Measurements from ENCODE around the gene PROK1. TPM values are rescaled to one million over a fixed set of nuclear protein-coding genes. Genes with fewer than 3 reads are reported as not detected.

PROK1 gene
- total and polyA plus RNA-seq, 10 of the 15 experiments (the other 5 are each of a cell fraction or from before 2014, with no cell fraction given) = not detected

GRCh38 chr1:110506541-110506940 lies 55.6 kb downstream of the PROK1 start (continued):
- TF ChIP-seq, protein P1, sequence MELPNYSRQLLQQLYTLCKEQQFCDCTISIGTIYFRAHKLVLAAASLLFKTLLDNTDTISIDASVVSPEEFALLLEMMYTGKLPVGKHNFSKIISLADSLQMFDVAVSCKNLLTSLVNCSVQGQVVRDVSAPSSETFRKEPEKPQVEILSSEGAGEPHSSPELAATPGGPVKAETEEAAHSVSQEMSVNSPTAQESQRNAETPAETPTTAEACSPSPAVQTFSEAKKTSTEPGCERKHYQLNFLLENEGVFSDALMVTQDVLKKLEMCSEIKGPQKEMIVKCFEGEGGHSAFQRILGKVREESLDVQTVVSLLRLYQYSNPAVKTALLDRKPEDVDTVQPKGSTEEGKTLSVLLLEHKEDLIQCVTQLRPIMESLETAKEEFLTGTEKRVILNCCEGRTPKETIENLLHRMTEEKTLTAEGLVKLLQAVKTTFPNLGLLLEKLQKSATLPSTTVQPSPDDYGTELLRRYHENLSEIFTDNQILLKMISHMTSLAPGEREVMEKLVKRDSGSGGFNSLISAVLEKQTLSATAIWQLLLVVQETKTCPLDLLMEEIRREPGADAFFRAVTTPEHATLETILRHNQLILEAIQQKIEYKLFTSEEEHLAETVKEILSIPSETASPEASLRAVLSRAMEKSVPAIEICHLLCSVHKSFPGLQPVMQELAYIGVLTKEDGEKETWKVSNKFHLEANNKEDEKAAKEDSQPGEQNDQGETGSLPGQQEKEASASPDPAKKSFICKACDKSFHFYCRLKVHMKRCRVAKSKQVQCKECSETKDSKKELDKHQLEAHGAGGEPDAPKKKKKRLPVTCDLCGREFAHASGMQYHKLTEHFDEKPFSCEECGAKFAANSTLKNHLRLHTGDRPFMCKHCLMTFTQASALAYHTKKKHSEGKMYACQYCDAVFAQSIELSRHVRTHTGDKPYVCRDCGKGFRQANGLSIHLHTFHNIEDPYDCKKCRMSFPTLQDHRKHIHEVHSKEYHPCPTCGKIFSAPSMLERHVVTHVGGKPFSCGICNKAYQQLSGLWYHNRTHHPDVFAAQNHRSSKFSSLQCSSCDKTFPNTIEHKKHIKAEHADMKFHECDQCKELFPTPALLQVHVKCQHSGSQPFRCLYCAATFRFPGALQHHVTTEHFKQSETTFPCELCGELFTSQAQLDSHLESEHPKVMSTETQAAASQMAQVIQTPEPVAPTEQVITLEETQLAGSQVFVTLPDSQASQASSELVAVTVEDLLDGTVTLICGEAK (IDR thresholded peaks at IDR 0.05; ENCODE audit: borderline replicate concordance) = no peak

Other genes starting within 250 kb of the PROK1 start
- 0.45 and 0.93 TPM in 2 replicates for gene KCNC4, start 240.8 kb upstream of the PROK1 start, total RNA-seq (2014; rRNA removed)
- 0.22 and 0.28 TPM in 2 replicates for gene KCNC4, start 240.8 kb upstream of the PROK1 start, total RNA-seq (2014; rRNA removed; fragmentation: Illumina TruSeq; extraction: Trizol)
- 1.7 and 1.8 TPM in 2 replicates for gene KCNC4, start 240.8 kb upstream of the PROK1 start, total RNA-seq (2021)
- 0.62 and 1.2 TPM in 2 replicates for gene KCNC4, start 240.8 kb upstream of the PROK1 start, polyA plus RNA-seq (2011; rRNA removed)
- 0.25 and 0.26 TPM in 2 replicates for gene KCNC4, start 240.8 kb upstream of the PROK1 start, polyA plus RNA-seq (2014; fragmentation: Illumina TruSeq; extraction: Trizol)
- under 1 TPM; 0.06 to 0.16 TPM for gene KCNC4, start 240.8 kb upstream of the PROK1 start, polyA plus RNA-seq (2014; fragmentation: Nextera tagmentation; extraction: Ambion mirVana)
- gene KCNC4, start 240.8 kb upstream of the PROK1 start, polyA plus RNA-seq (2014; rRNA removed) = 0.83 and 0.90 TPM in 2 replicates
- gene KCNC4, start 240.8 kb upstream of the PROK1 start, polyA plus RNA-seq (2016; fragmentation: Nextera tagmentation; extraction: Ambion mirVana) = under 1 TPM; 0.06 to 0.47 TPM
- gene RBM15, start 111.8 kb upstream of the PROK1 start, total RNA-seq (2014; rRNA removed) = 62.5 and 63.2 TPM in 2 replicates
- 44.4 and 47.3 TPM in 2 replicates for gene RBM15, start 111.8 kb upstream of the PROK1 start, total RNA-seq (2014; rRNA removed; fragmentation: Illumina TruSeq; extraction: Trizol)
- 47.8 and 51.6 TPM in 2 replicates for gene RBM15, start 111.8 kb upstream of the PROK1 start, total RNA-seq (2021)
- gene RBM15, start 111.8 kb upstream of the PROK1 start, polyA plus RNA-seq (2011; rRNA removed) = 25.6 and 31.2 TPM in 2 replicates
- gene RBM15, start 111.8 kb upstream of the PROK1 start, polyA plus RNA-seq (2014; fragmentation: Illumina TruSeq; extraction: Trizol) = 11.3 and 15.6 TPM in 2 replicates
- gene RBM15, start 111.8 kb upstream of the PROK1 start, polyA plus RNA-seq (2014; fragmentation: Nextera tagmentation; extraction: Ambion mirVana) = 1 to 10 TPM; 3.1 to 3.6 TPM
- gene RBM15, start 111.8 kb upstream of the PROK1 start, polyA plus RNA-seq (2014; rRNA removed) = 26.7 and 27.0 TPM in 2 replicates
- gene RBM15, start 111.8 kb upstream of the PROK1 start, polyA plus RNA-seq (2016; fragmentation: Nextera tagmentation; extraction: Ambion mirVana) = 10 to 100 TPM; 25.1 to 26.4 TPM
- 0.17 and 0.22 TPM in 2 replicates for gene SLC16A4, start 60.1 kb upstream of the PROK1 start, total RNA-seq (2014; rRNA removed)
- 0.09 and 0.13 TPM in 2 replicates for gene SLC16A4, start 60.1 kb upstream of the PROK1 start, total RNA-seq (2014; rRNA removed; fragmentation: Illumina TruSeq; extraction: Trizol)
- not detected in 2 replicates for gene SLC16A4, start 60.1 kb upstream of the PROK1 start, total RNA-seq (2021)
- 0.57 and 0.95 TPM in 2 replicates for gene SLC16A4, start 60.1 kb upstream of the PROK1 start, polyA plus RNA-seq (2011; rRNA removed)
- 0.26 and 0.52 TPM in 2 replicates for gene SLC16A4, start 60.1 kb upstream of the PROK1 start, polyA plus RNA-seq (2014; fragmentation: Illumina TruSeq; extraction: Trizol)
- gene SLC16A4, start 60.1 kb upstream of the PROK1 start, polyA plus RNA-seq (2014; fragmentation: Nextera tagmentation; extraction: Ambion mirVana) = under 1 TPM; 0.15 to 0.45 TPM
- gene SLC16A4, start 60.1 kb upstream of the PROK1 start, polyA plus RNA-seq (2014; rRNA removed) = 0.08 and 0.26 TPM in 2 replicates
- gene SLC16A4, start 60.1 kb upstream of the PROK1 start, polyA plus RNA-seq (2016; fragmentation: Nextera tagmentation; extraction: Ambion mirVana) = 1 to 10 TPM; 2.1 to 2.2 TPM
- gene LAMTOR5, start 43.5 kb upstream of the PROK1 start, total RNA-seq (2014; rRNA removed) = 156 and 170 TPM in 2 replicates
- 64.1 and 65.9 TPM in 2 replicates for gene LAMTOR5, start 43.5 kb upstream of the PROK1 start, total RNA-seq (2014; rRNA removed; fragmentation: Illumina TruSeq; extraction: Trizol)
- 123 and 132 TPM in 2 replicates for gene LAMTOR5, start 43.5 kb upstream of the PROK1 start, total RNA-seq (2021)
- gene LAMTOR5, start 43.5 kb upstream of the PROK1 start, polyA plus RNA-seq (2011; rRNA removed) = 418 and 444 TPM in 2 replicates
- 157 and 164 TPM in 2 replicates for gene LAMTOR5, start 43.5 kb upstream of the PROK1 start, polyA plus RNA-seq (2014; fragmentation: Illumina TruSeq; extraction: Trizol)
- 100 to 1,000 TPM; 474 to 613 TPM for gene LAMTOR5, start 43.5 kb upstream of the PROK1 start, polyA plus RNA-seq (2014; fragmentation: Nextera tagmentation; extraction: Ambion mirVana)
- gene LAMTOR5, start 43.5 kb upstream of the PROK1 start, polyA plus RNA-seq (2014; rRNA removed) = 289 and 299 TPM in 2 replicates
- 100 to 1,000 TPM; 332 to 351 TPM for gene LAMTOR5, start 43.5 kb upstream of the PROK1 start, polyA plus RNA-seq (2016; fragmentation: Nextera tagmentation; extraction: Ambion mirVana)
- gene KCNA10, start 68.0 kb downstream of the PROK1 start, total RNA-seq (2014; rRNA removed) = not detected in 2 replicates
- not detected in 2 replicates for gene KCNA10, start 68.0 kb downstream of the PROK1 start, total RNA-seq (2014; rRNA removed; fragmentation: Illumina TruSeq; extraction: Trizol)
- not detected in 2 replicates for gene KCNA10, start 68.0 kb downstream of the PROK1 start, total RNA-seq (2021)
- not detected in 2 replicates for gene KCNA10, start 68.0 kb downstream of the PROK1 start, polyA plus RNA-seq (2011; rRNA removed)
- not detected in 2 replicates for gene KCNA10, start 68.0 kb downstream of the PROK1 start, polyA plus RNA-seq (2014; fragmentation: Illumina TruSeq; extraction: Trizol)
- not detected for gene KCNA10, start 68.0 kb downstream of the PROK1 start, polyA plus RNA-seq (2014; fragmentation: Nextera tagmentation; extraction: Ambion mirVana)
- not detected in 2 replicates for gene KCNA10, start 68.0 kb downstream of the PROK1 start, polyA plus RNA-seq (2014; rRNA removed)
- not detected for gene KCNA10, start 68.0 kb downstream of the PROK1 start, polyA plus RNA-seq (2016; fragmentation: Nextera tagmentation; extraction: Ambion mirVana)
- gene KCNA2, start 155.2 kb downstream of the PROK1 start, total RNA-seq (2014; rRNA removed) = 0.11 and 0.17 TPM in 2 replicates
- gene KCNA2, start 155.2 kb downstream of the PROK1 start, total RNA-seq (2014; rRNA removed; fragmentation: Illumina TruSeq; extraction: Trizol) = 0.13 and 0.14 TPM in 2 replicates
- 0.08 and 0.38 TPM in 2 replicates for gene KCNA2, start 155.2 kb downstream of the PROK1 start, total RNA-seq (2021)
- gene KCNA2, start 155.2 kb downstream of the PROK1 start, polyA plus RNA-seq (2011; rRNA removed) = 0.01 and 0.07 TPM in 2 replicates
- gene KCNA2, start 155.2 kb downstream of the PROK1 start, polyA plus RNA-seq (2014; fragmentation: Illumina TruSeq; extraction: Trizol) = 0.06 and 0.56 TPM in 2 replicates
- gene KCNA2, start 155.2 kb downstream of the PROK1 start, polyA plus RNA-seq (2014; fragmentation: Nextera tagmentation; extraction: Ambion mirVana) = under 1 TPM in 1 of 2 experiments, not detected in 1; 0.02 TPM
- gene KCNA2, start 155.2 kb downstream of the PROK1 start, polyA plus RNA-seq (2014; rRNA removed) = 0.03 and 0.14 TPM in 2 replicates
- gene KCNA2, start 155.2 kb downstream of the PROK1 start, polyA plus RNA-seq (2016; fragmentation: Nextera tagmentation; extraction: Ambion mirVana) = under 1 TPM in 1 of 2 experiments, not detected in 1; 0.07 TPM
- gene KCNA3, start 223.8 kb downstream of the PROK1 start, total RNA-seq (2014; rRNA removed) = 2.3 and 2.5 TPM in 2 replicates
- gene KCNA3, start 223.8 kb downstream of the PROK1 start, total RNA-seq (2014; rRNA removed; fragmentation: Illumina TruSeq; extraction: Trizol) = 1.7 TPM in 2 replicates
- gene KCNA3, start 223.8 kb downstream of the PROK1 start, total RNA-seq (2021) = 3.1 and 3.3 TPM in 2 replicates
- 0.30 and 0.53 TPM in 2 replicates for gene KCNA3, start 223.8 kb downstream of the PROK1 start, polyA plus RNA-seq (2011; rRNA removed)
- 1.4 and 1.7 TPM in 2 replicates for gene KCNA3, start 223.8 kb downstream of the PROK1 start, polyA plus RNA-seq (2014; fragmentation: Illumina TruSeq; extraction: Trizol)
- under 1 TPM; 0.10 to 0.26 TPM for gene KCNA3, start 223.8 kb downstream of the PROK1 start, polyA plus RNA-seq (2014; fragmentation: Nextera tagmentation; extraction: Ambion mirVana)
- 1.6 and 1.9 TPM in 2 replicates for gene KCNA3, start 223.8 kb downstream of the PROK1 start, polyA plus RNA-seq (2014; rRNA removed)
- gene KCNA3, start 223.8 kb downstream of the PROK1 start, polyA plus RNA-seq (2016; fragmentation: Nextera tagmentation; extraction: Ambion mirVana) = 1 to 10 TPM; 1.6 to 1.7 TPM